Measurements from ENCODE around the gene CSF3.

DNA sequence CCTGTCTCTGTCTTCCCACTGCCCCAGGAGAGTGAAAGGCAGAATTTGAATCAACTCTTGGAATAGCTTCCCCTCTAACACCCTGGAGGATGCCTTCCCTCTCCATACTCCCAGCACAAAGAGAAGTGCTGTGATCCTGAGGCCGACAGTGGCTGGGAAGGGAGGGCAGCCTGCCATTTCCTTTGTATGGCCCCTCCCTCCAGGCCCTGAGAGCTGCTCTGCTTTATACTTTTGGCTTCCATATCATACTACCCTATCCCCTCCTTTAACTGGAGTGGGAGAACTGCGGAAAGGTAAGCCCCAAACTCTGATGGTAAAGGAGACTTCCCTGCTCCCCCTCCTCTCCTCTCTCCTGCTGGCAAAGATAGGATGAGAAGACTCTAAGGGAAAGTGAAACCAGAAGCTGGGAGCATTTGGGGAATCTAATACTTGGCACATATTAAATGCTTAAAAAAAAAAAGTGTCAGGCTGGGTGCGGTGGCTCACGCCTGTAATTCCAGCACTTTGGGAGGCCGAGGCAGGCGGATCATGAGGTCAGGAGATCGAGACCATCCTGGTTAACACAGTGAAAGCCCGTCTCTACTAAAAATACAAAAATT is 43.0 kb downstream of the CSF3 start:
- TF ChIP-seq POLR2A (IDR thresholded peaks at IDR 0.05; ENCODE audit: low read length), result no peak
- TF ChIP-seq GATA1 (IDR thresholded peaks at IDR 0.05; ENCODE audit: low read depth, low read length), result no peak

All from erythroblast (primary cell).